ENCODE results near the gene PTPRN2. TPM values are rescaled to one million over a fixed set of nuclear protein-coding genes. Genes with fewer than 3 reads are reported as not detected.

Gene PTPRN2
- total and polyA plus RNA-seq, 4 experiments from 2014 or later, result 1.7 to 2.6 (median 1.9) TPM

DNA sequence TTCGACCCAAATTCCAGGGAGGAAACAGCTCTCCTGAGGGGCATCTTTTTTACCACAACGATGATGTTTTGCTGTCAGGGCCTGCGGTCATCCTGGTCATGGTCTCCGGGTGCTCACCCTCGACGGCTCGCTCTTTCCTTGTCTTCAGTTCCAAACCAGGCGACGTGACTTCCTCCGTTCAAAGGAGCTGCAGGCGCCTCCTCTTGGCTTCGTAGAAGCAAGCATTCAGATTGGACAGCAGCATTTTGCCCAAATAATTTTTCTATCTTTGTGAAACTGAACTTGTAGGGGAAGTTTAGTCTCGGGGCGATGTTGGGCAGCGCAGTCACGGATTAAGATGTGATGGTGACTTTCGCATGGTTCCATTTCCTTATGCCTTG, 1042.0 kb downstream of the PTPRN2 start:
- no peaks in the 10 kb centered on the region for H3K36me3 ChIP-seq (ENCODE audit: insufficient read depth, low read length)
- CTCF ChIA-PET (ENCODE audit: partially characterized antibody), result no interaction called here
- Mint-ChIP-seq H3K4me1 (peaks cover 0 to 10% (median 4%) of the 10 kb centered on the region in 4 donors), H3K27ac (peak overlapping the region in 1 of 7 donors; percentile 75), H3K4me3 (no peak overlapping the region), H3K9me3 (no peaks in the 10 kb centered on the region), H3K36me3 (no peaks in the 10 kb centered on the region), H3K27me3 (peaks cover 1 to 2% of the 10 kb centered on the region in 2 donors)
- no peaks in the 10 kb centered on the region for H3K9me3 ChIP-seq (ENCODE audit: control insufficient read depth in 1 of 2, low read length in 2 of 2)
- intact Hi-C loops (cut with micrococcal nuclease), result no loop called here
- H3K4me1 ChIP-seq (ENCODE audit: insufficient read depth, low read length), result no peaks in the 10 kb centered on the region
- H3K4me3 ChIP-seq (ENCODE audit: low read length in 2 of 2), result no peak overlapping the region
- H3K27me3 ChIP-seq (ENCODE audit: insufficient read depth, low read length), result no peaks in the 10 kb centered on the region
- no peak for DNase-seq
- H3K27ac ChIP-seq (ENCODE audit: low read depth, low read length), result no peak overlapping the region
- POLR2A ChIA-PET (ENCODE audit: partially characterized antibody), result no interaction called here

DNA sequence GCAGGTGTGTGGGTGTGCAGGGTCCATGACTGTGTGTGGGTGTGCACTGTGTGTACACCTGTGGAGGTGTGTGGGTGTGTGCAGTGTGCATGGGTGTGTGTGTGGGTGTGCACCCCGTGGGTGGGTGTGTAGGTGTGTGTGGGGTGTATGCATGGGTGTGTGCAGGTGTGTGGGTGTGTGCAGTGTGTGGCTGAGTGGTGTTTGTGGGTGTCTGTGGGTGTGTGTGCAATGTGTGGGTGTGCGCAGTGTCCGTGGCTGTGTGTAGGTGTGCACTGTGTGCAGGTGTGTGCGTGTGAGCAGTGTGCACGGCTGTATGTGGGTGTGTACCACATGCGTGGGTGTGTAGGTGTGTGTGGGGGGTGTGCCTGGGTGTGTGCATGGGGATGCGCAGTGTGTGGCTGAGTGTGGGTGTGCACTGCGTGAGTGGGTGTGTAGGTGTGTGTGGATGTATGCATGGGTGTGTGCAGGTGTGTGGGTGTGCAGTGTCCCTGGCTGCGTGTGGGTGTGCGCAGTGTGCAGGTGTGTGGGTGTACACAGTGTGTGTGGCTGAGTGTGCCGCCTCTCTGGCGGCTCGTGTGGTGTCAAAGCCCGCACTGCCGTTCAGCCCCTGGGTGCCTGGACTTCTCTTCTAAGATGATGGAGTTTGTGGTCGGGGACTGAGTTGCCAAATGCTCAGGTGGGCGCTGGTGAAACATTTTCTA, 1042.5 kb downstream of the PTPRN2 start:
- H3K27me3 ChIP-seq (ENCODE audit: insufficient read depth, low read length), result no peaks in the 10 kb centered on the region
- DNase-seq, result no peak
- Mint-ChIP-seq H3K4me1 (peaks cover 0 to 10% (median 4%) of the 10 kb centered on the region in 4 donors), H3K27ac (peak overlapping the region in 4 of 7 donors; percentile 3 to 77 (median 34)), H3K36me3 (no peaks in the 10 kb centered on the region), H3K4me3 (no peak overlapping the region), H3K27me3 (peaks cover 1 to 2% of the 10 kb centered on the region in 2 donors), H3K9me3 (no peaks in the 10 kb centered on the region)
- ChIA-PET CTCF (ENCODE audit: partially characterized antibody) (no interaction called here), POLR2A (ENCODE audit: partially characterized antibody) (no interaction called here)
- H3K9me3 ChIP-seq (ENCODE audit: control insufficient read depth in 1 of 2, low read length in 2 of 2), result no peaks in the 10 kb centered on the region
- no peaks in the 10 kb centered on the region for H3K36me3 ChIP-seq (ENCODE audit: insufficient read depth, low read length)
- intact Hi-C loops (cut with micrococcal nuclease), result no loop called here
- H3K27ac ChIP-seq (ENCODE audit: low read depth, low read length), result no peak overlapping the region
- no peak overlapping the region for H3K4me3 ChIP-seq (ENCODE audit: low read length in 2 of 2)
- no peaks in the 10 kb centered on the region for H3K4me1 ChIP-seq (ENCODE audit: insufficient read depth, low read length)

DNA sequence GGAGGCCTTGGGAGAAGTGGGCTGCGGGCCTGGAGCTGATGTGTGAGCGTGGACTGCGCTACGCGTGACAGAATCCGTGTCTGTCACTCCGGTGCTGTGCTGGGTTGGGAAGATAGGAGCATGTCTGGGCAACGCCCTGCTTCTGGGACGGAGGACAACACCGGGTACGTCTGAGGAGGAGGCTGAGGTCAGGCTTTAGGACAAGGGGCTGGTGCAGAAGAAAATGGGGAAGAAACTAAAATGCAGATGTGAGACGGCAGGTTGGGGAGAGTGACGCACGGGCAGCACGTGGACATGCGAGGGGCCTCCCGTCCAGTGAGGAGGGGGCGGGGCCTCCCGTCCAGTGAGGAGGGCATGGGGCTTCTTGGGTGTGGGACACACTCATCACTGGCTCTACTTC, 1043.4 kb downstream of the PTPRN2 start:
- intact Hi-C loops (cut with micrococcal nuclease), result no loop called here
- Mint-ChIP-seq H3K27me3 (peaks cover 0 to 2% of the 10 kb centered on the region in 2 donors), H3K9me3 (no peaks in the 10 kb centered on the region), H3K4me3 (no peak overlapping the region), H3K36me3 (no peaks in the 10 kb centered on the region), H3K27ac (peak overlapping the region in 2 of 7 donors; percentile 47 to 55), H3K4me1 (peaks cover 0 to 10% (median 4%) of the 10 kb centered on the region in 4 donors)
- no peaks in the 10 kb centered on the region for H3K4me1 ChIP-seq (ENCODE audit: insufficient read depth, low read length)
- no peak overlapping the region for H3K4me3 ChIP-seq (ENCODE audit: low read length in 2 of 2)
- no peak overlapping the region for H3K27ac ChIP-seq (ENCODE audit: low read depth, low read length)
- no peaks in the 10 kb centered on the region for H3K36me3 ChIP-seq (ENCODE audit: insufficient read depth, low read length)
- no peaks in the 10 kb centered on the region for H3K27me3 ChIP-seq (ENCODE audit: insufficient read depth, low read length)
- H3K9me3 ChIP-seq (ENCODE audit: control insufficient read depth in 1 of 2, low read length in 2 of 2), result no peaks in the 10 kb centered on the region
- ChIA-PET POLR2A (ENCODE audit: partially characterized antibody) (no interaction called here), CTCF (ENCODE audit: partially characterized antibody) (no interaction called here)
- no peak for DNase-seq

DNA sequence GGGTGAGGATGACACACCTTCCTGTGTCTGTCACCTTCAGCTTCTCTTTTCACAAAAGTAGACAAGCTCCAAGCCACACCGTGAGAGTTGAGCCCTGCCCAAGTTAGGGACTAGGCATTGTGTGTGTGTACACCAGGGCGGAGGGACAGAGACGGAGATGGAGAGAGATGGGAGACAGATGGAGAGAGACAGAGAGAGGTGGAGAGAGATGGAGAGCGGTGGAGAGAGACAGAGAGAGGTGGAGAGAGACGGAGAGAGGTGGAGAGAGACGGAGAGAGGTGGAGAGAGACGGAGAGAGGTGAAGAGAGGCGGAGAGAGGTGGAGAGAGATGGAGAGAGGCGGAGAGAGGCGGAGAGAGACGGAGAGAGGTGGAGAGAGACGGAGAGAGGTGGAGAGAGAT, 1043.8 kb downstream of the PTPRN2 start:
- H3K27me3 ChIP-seq (ENCODE audit: insufficient read depth, low read length), result no peaks in the 10 kb centered on the region
- peaks cover 0 to 2% of the 10 kb centered on the region in 2 donors for H3K27me3 Mint-ChIP-seq
- no peaks in the 10 kb centered on the region for H3K36me3 ChIP-seq (ENCODE audit: insufficient read depth, low read length)
- H3K27ac ChIP-seq (ENCODE audit: low read depth, low read length), result no peak overlapping the region
- peaks cover 0 to 10% (median 4%) of the 10 kb centered on the region in 4 donors for H3K4me1 Mint-ChIP-seq
- no peak overlapping the region for H3K4me3 Mint-ChIP-seq
- no peak for DNase-seq
- H3K36me3 Mint-ChIP-seq, result no peaks in the 10 kb centered on the region
- no peaks in the 10 kb centered on the region for H3K9me3 Mint-ChIP-seq
- H3K27ac Mint-ChIP-seq, result peak overlapping the region in 2 of 7 donors; percentile 17 to 72
- no peaks in the 10 kb centered on the region for H3K4me1 ChIP-seq (ENCODE audit: insufficient read depth, low read length)
- H3K4me3 ChIP-seq (ENCODE audit: low read length in 2 of 2), result no peak overlapping the region
- intact Hi-C loops (cut with micrococcal nuclease), result no loop called here
- H3K9me3 ChIP-seq (ENCODE audit: control insufficient read depth in 1 of 2, low read length in 2 of 2), result no peaks in the 10 kb centered on the region
- POLR2A ChIA-PET (ENCODE audit: partially characterized antibody), result no interaction called here
- CTCF ChIA-PET (ENCODE audit: partially characterized antibody), result no interaction called here

DNA sequence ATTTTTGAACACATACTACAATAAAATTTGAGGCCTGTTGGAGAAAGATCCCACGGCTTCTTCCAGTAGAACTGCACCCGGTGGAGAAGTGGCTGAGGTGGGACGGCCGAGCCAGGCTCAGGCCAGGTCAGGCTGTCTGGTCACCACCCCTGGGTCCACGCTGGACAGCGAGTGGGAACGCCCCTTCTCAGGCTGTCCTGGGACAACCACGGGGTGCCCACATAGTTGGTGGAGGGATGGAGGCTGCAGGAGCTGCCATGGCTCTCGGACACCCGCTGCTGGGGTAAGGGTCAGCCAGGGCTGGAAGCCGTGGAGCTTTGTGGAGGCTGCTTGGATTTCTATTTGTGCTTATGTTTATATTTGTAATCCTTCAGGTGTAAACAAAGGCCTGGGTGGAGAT, 1044.3 kb downstream of the PTPRN2 start:
- Mint-ChIP-seq H3K4me1 (peaks cover 0 to 10% (median 4%) of the 10 kb centered on the region in 4 donors), H3K27me3 (peaks cover 0 to 2% of the 10 kb centered on the region in 2 donors), H3K9me3 (no peaks in the 10 kb centered on the region), H3K4me3 (no peak overlapping the region), H3K27ac (no peak overlapping the region), H3K36me3 (no peaks in the 10 kb centered on the region)
- Histone ChIP-seq H3K27me3 (ENCODE audit: insufficient read depth, low read length) (no peaks in the 10 kb centered on the region), H3K4me3 (ENCODE audit: low read length in 2 of 2) (no peak overlapping the region), H3K27ac (ENCODE audit: low read depth, low read length) (no peak overlapping the region), H3K4me1 (ENCODE audit: insufficient read depth, low read length) (no peaks in the 10 kb centered on the region), H3K9me3 (ENCODE audit: control insufficient read depth in 1 of 2, low read length in 2 of 2) (no peaks in the 10 kb centered on the region), H3K36me3 (ENCODE audit: insufficient read depth, low read length) (no peaks in the 10 kb centered on the region)
- DNase-seq, result no peak
- ChIA-PET POLR2A (ENCODE audit: partially characterized antibody) (no interaction called here), CTCF (ENCODE audit: partially characterized antibody) (no interaction called here)
- intact Hi-C loops (cut with micrococcal nuclease), result no loop called here

DNA sequence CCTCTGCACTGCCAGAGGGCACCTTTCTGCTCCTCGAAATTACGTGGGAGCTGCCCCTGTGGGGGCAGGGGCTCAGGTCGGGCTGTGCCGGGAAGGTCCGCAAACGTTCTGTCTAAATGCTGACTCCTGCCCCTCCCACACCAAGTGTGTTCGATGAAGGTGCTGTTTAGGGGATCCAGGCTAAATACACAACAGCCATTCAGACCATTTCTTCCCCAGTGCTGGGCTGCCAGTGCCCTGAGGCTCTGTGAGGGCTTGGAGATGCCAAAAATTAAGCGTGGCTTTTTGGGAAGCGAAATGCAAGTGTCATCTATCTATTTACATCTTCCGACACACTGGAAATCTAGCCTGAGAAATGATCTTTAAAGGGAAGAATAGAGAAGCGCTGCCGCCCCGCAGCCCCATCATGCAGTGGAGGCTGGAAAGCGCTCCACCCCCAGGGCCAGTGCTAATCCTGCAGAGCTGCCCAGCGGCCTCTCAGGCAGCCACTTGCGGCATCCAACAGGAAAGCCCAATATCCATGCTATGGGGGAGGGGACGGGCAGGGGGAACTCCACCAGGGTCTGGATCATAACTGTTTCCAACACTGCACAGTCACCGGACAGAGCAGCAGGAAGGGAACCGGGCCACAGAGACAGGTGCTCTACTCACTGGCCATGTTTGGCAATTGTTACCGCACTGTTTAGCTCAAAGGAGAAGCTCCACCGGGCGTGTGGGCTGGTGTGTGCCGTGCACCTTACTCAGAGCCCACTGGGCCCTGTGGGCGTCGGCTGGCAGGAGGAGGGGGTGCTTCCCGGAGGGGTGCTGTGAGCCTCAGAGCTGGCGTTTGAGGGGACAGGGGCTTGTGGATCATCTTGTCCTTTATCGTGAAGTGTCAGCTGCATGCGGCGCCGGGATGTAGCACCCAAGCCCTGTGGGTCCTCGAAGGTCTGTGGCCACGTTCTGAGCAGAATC, 1045.3 kb downstream of the PTPRN2 start:
- no peaks in the 10 kb centered on the region for H3K9me3 Mint-ChIP-seq
- Histone ChIP-seq H3K4me1 (ENCODE audit: insufficient read depth, low read length) (no peaks in the 10 kb centered on the region), H3K36me3 (ENCODE audit: insufficient read depth, low read length) (no peaks in the 10 kb centered on the region), H3K27me3 (ENCODE audit: insufficient read depth, low read length) (no peaks in the 10 kb centered on the region), H3K9me3 (ENCODE audit: control insufficient read depth in 1 of 2, low read length in 2 of 2) (no peaks in the 10 kb centered on the region), H3K4me3 (ENCODE audit: low read length in 2 of 2) (no peak overlapping the region), H3K27ac (ENCODE audit: low read depth, low read length) (no peak overlapping the region)
- peaks cover 0 to 2% of the 10 kb centered on the region in 2 donors for H3K27me3 Mint-ChIP-seq
- no peak overlapping the region for H3K27ac Mint-ChIP-seq
- ChIA-PET POLR2A (ENCODE audit: partially characterized antibody) (no interaction called here), CTCF (ENCODE audit: partially characterized antibody) (no interaction called here)
- H3K4me3 Mint-ChIP-seq, result no peak overlapping the region
- intact Hi-C loops (cut with micrococcal nuclease), result no loop called here
- no peaks in the 10 kb centered on the region for H3K36me3 Mint-ChIP-seq
- no peak for DNase-seq
- peaks cover 0 to 10% (median 4%) of the 10 kb centered on the region in 4 donors for H3K4me1 Mint-ChIP-seq

DNA sequence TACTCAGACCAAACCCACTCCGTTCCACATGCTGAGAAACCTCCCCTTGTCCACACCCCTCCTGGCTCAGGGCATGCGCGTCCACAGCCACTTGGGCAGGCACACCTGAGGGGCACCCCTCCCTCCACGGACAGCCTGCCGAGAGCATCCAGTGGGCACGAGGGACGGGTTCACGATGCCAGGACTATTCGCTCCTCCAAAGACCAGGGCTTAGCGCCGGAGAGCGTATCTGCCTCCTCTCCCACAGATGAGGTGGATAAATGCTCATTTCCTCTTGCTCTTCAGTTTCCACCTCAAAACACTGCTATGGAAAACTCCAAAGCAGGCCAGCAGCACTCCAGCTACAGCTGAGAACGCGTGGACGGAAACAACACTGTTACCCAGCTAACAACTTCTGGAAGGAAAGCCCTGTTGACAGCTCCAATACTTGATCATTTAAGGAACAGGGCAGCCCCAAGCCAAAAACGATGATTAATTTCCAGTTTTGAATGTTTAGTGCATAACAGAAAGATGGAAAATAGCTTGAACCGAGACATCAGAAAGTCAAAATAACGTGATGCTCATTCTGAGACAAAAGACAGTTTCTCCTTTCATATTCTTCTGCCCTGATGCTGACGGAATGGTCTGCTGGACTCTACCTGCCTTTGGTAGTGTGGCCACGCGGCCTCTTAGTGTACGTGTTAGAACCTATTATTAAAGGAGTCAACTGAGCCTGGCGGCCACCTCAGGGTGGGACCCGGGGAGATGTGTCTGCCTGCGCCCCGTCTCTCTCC, 1046.1 kb downstream of the PTPRN2 start:
- H3K4me3 ChIP-seq (ENCODE audit: low read length in 2 of 2), result no peak overlapping the region
- Mint-ChIP-seq H3K4me3 (no peak overlapping the region), H3K9me3 (no peaks in the 10 kb centered on the region), H3K36me3 (no peaks in the 10 kb centered on the region), H3K27ac (no peak overlapping the region), H3K27me3 (peaks cover 0 to 2% of the 10 kb centered on the region in 2 donors), H3K4me1 (peaks cover 0 to 10% (median 4%) of the 10 kb centered on the region in 4 donors)
- DNase-seq, result no peak
- no peaks in the 10 kb centered on the region for H3K4me1 ChIP-seq (ENCODE audit: insufficient read depth, low read length)
- POLR2A ChIA-PET (ENCODE audit: partially characterized antibody), result no interaction called here
- H3K27me3 ChIP-seq (ENCODE audit: insufficient read depth, low read length), result no peaks in the 10 kb centered on the region
- no peak overlapping the region for H3K27ac ChIP-seq (ENCODE audit: low read depth, low read length)
- intact Hi-C loops (cut with micrococcal nuclease), result no loop called here
- no peaks in the 10 kb centered on the region for H3K36me3 ChIP-seq (ENCODE audit: insufficient read depth, low read length)
- no peaks in the 10 kb centered on the region for H3K9me3 ChIP-seq (ENCODE audit: control insufficient read depth in 1 of 2, low read length in 2 of 2)
- CTCF ChIA-PET (ENCODE audit: partially characterized antibody), result no interaction called here

Measured in CD4-positive, alpha-beta memory T cell (primary cell).